Measurements from ENCODE around the gene MAPK14. TPM values are rescaled to one million over a fixed set of nuclear protein-coding genes. Genes with fewer than 3 reads are reported as not detected.
"Not testable (repeated sequence)": the region's sequence is repeated elsewhere in the genome, so short reads cannot be mapped to it uniquely, and the experiment has no call there.

Gene MAPK14
- total RNA-seq, 1 donor from 2014 or later, result 59.4 TPM

GRCh38 chr6:36121787-36122494 lies 94.3 kb downstream of the MAPK14 start:
- no peak for DNase-seq (ENCODE audit: low read depth, low spot score)

- DNase-seq (ENCODE audit: low read depth, low spot score), result no peak
Measured at GRCh38 chr6:36122495-36123269, 95.1 kb downstream of the MAPK14 start.

- peak; percentile 39 for DNase-seq (ENCODE audit: low read depth, low spot score)
Measured at GRCh38 chr6:36123270-36124139, 95.9 kb downstream of the MAPK14 start.

GRCh38 chr6:36124346-36124745 lies 96.7 kb downstream of the MAPK14 start:
- DNase-seq (ENCODE audit: low read depth, low spot score), result not testable (repeated sequence)

GRCh38 chr6:36124881-36125280 lies 97.3 kb downstream of the MAPK14 start:
- DNase-seq (ENCODE audit: low read depth, low spot score), result no peak

GRCh38 chr6:36125575-36125974 lies 98.0 kb downstream of the MAPK14 start:
- no peak for DNase-seq (ENCODE audit: low read depth, low spot score)

- DNase-seq (ENCODE audit: low read depth, low spot score), result no peak
Measured at GRCh38 chr6:36126121-36126520, 98.5 kb downstream of the MAPK14 start.

- no peak for DNase-seq (ENCODE audit: low read depth, low spot score)
Measured at GRCh38 chr6:36126553-36127458, 99.2 kb downstream of the MAPK14 start.

GRCh38 chr6:36127462-36128016 lies 99.9 kb downstream of the MAPK14 start:
- DNase-seq (ENCODE audit: low read depth, low spot score), result peak; percentile 63

GRCh38 chr6:36128073-36128472 lies 100.5 kb downstream of the MAPK14 start:
- DNase-seq (ENCODE audit: low read depth, low spot score), result no peak

- no peak for DNase-seq (ENCODE audit: low read depth, low spot score)
Measured at GRCh38 chr6:36128793-36129192, 101.2 kb downstream of the MAPK14 start.

GRCh38 chr6:36129334-36129733 lies 101.7 kb downstream of the MAPK14 start:
- not testable (repeated sequence) for DNase-seq (ENCODE audit: low read depth, low spot score)

- DNase-seq (ENCODE audit: low read depth, low spot score), result no peak
Measured at GRCh38 chr6:36129941-36130666, 102.5 kb downstream of the MAPK14 start, which contains the start of gene MAPK13. Gene MAPK13 (plus strand): TSS chr6:36130513. CDS start chr6:36130583, 70 bp downstream.

- DNase-seq (ENCODE audit: low read depth, low spot score), result no peak
Measured at GRCh38 chr6:36130667-36131510, 103.3 kb downstream of the MAPK14 start.

GRCh38 chr6:36131511-36132245 lies 104.1 kb downstream of the MAPK14 start:
- peak; percentile 95 for DNase-seq (ENCODE audit: low read depth, low spot score)

- no peak for DNase-seq (ENCODE audit: low read depth, low spot score)
Measured at GRCh38 chr6:36132246-36132895, 104.8 kb downstream of the MAPK14 start.

GRCh38 chr6:36133148-36133547 lies 105.5 kb downstream of the MAPK14 start:
- no peak for DNase-seq (ENCODE audit: low read depth, low spot score)

All from pulmonary artery endothelial cell (primary cell).